Ammon's horn (tissue), 1 donor: Measurements from ENCODE around the gene IL12RB2.
"Not testable (repeated sequence)": the region's sequence is repeated elsewhere in the genome, so short reads cannot be mapped to it uniquely, and the experiment has no call there.

Experiments
- DNase-seq: peaks from one replicate; pipeline ENCODE4 v3.0.0-alpha.2; 2016; ENCODE audit warnings: low spot score

Gene IL12RB2

DNA sequence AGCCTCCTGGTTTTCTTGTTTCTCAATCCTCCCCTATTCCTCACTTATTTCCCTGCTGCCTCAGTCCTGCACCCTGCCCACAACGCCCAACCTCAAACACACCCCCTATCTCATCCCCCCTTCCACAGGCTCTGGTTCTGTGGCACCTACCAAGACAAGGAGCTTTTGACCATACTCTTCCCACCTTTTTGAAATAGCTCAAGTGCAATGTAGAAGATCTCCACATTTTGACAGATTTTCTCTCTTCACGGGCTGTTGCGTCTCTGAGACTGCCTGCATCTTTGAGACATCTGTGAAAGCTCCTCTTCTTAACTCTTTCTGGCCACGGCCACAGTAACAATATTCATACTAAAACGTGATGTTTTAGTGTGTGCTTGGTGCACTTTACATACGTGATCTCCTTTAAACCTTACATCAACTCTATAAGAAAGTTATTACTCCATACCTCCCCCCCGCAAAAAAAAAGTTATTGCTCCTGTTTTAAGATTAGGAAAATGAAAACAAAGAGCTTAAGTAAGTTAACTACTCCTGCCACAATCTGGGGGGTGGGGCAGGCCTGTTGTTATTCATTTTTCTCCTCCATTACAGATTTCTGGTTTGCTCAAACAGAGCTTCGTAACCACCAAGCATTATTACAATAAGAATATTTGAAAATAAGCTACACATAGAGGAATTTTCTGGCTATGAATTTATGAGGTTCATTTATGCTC lies 124.4 kb downstream of the IL12RB2 start:
- no peak for DNase-seq

DNA sequence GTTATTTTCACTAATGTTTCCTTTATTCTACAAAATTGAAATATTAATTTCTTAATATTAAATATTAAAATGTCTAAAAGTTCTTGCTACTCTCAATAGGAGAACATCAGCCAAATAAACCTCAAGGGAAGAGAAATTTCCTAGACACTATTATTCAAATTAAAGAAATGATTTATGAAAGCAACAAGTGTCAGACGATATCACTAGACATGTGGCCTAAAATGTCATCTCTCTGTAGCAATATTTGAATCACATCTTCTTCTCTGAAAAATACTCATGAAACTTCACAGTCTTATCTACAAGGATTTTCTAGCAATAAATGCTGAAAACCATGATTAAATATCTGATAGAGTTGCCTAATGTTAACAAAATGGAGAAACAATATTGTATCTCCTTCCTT lies 125.1 kb downstream of the IL12RB2 start:
- DNase-seq = no peak

DNA sequence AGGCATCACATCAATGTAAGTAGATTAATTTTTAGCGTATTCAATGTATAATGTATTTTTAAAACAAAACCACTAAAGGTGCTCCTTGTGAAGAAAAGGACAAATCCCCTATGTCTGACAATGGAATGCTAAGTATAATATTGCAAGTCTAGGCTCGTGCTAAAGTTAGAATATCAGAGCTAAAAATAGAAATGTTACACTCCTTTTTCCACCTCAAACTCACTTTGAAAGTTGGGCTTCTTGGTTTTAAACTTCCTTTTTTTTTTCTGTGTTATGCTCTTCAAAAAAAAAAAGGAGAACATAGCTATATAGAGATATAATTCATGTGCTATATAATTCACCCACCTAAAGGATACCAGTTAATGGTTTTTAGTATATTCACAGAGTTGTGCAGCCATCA lies 126.2 kb downstream of the IL12RB2 start:
- DNase-seq = no peak

DNA sequence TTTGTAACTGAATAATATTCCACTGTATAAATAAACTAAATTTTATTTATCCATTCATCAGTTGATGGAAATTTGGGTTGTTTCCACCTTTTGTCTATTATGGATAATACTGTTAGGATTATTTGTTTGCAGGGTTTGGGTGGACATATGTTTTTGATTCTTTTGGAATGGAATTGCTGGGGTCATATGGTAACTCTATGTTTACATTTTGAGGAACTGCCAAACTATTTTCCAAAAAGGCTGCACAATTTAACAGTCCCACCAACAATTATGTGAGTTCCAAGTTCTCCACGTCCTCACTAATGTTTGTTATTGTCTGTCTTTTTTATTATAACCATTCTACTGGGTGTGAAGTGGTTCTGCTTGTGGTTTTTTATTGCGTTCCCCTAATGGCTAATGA lies 126.8 kb downstream of the IL12RB2 start:
- no peak for DNase-seq

DNA sequence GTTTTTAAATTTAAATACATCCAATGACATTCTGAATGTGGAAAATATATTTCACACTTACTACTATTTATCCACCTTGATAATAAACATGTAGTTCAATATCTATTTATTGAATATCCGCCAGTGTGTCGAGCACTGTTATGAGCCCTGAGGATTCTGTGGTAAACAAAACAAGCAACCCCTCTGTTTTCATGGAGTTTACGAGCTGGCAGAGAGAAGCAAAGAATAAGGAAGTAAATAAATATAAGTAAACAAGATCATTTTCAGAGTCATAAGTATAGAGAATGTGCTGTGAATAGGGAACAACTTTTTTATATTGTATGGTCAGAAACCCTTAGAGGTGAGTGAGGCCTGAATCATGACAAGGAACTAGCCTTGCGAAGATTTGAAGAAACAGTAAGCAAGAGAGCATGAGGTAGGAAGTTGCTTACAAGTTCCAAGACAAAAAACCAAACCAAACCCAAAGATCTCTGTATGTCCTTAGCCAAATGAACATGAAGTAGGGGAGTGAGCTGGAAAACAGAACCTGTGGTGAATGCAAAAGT lies 128.9 kb downstream of the IL12RB2 start:
- no peak for DNase-seq

DNA sequence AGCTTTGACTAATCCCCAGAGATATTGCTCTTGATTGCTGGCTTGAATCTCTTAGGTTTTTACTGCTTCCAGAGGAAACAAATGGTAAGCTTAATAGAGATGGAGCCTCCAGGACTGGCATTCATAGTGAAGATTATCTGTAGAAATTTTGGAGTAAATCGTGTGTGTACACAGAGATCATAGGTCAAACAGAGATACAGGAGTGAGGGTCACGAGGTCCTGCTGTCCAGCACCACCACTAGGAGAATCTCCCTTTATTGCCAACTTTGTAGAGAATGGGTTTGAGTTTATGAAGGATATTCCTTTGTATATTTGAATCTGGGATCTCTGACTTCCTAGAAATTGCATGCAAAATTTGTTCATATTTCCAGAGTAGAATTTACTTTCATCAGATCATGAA lies 130.3 kb downstream of the IL12RB2 start:
- DNase-seq = no peak

DNA sequence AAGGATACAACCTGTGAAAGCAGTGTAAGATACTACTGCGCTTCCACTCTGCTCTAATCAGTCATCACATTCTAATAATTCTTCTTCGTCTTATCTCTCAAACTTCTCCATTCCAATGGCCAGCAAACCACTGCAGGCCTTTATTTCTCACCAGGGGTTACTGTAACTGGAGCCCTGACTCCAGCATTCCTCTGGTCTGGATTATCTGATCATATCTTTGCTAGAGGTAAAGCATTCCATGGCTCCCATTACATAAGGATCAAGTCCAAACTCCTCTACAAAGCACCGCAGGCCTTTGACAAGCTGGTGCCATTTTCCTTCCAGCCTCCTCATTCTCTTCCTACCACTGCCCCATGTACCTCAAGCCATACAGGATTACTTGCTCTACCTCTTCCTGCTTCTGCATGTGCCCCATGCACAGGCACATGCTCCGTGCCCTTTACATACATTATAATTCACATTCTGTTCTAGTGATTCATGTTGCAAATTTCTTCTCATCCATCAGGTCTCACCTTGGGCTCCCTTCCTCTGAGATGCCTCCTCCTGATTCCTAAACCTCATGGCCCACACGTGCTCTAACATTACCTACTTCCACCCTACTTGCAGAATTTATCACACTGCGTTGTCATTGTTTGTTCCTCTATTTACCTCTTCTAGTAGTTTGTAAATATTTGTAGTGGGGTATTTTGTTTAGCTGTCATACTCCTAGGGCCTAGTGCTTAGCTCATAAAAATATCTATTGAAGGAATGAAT lies 131.8 kb downstream of the IL12RB2 start:
- DNase-seq = no peak

DNA sequence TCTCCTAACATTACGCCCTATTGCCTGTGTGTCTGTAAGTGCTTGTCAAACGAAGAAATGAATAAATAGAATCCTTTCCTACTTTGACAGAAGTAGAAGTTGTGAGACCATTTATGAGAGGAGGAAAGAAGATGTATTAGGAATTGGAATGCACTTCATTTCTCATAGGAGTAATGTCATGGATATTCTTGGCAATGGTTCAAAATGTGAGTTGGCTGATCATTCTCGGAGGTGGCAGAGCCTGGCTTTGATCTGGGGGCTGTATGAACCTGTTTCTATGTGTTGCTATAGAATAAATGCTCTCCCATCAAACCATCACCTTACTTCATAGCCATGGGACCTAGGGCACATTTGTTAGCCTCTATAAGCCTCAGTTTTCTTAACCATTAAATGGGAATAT lies 132.7 kb downstream of the IL12RB2 start:
- no peak for DNase-seq

DNA sequence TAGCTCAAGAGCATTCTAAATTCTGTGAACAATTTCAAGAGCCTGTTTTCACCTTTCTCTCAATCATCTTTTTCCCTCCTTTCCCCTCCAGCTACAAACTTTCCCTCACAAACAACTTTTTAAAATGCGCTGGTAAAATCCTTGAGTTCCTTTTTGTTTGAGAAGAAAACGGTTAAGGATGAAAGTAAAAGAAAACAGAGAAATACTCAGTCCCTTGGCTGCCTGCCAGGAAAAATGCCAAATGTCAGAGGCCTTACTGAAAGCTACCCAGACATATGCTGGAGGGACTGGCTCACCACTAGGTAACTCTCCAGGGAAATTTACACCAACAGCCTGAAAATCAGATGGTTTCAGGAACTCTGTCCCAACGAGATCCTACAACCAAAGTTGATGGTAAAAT lies 133.5 kb downstream of the IL12RB2 start:
- DNase-seq = peak; percentile 25

DNA sequence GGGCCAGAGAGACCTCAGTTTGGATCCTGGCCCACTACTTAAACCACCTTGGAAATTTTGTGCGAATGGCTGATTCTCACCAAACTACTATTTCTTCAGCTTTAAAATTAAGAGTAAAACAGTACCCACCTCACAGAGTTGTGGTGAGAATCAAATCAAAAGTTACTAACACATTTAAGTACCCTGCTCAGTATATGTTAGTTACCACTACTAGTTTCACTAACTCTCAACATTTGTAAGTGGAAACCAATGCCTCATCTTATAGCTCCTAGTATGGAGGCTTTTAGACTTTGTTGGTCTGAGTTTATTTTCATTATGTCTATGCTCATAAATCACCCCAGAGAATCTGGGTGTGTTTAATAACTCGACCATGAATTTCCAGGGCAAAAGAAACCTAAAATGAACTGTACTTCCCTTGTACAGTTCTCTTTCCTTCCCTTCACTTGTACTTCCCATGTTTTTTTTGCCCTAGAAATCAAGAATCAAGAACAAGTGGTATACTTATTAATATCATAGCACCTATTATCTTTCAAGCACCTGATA lies 134.1 kb downstream of the IL12RB2 start:
- no peak for DNase-seq

DNA sequence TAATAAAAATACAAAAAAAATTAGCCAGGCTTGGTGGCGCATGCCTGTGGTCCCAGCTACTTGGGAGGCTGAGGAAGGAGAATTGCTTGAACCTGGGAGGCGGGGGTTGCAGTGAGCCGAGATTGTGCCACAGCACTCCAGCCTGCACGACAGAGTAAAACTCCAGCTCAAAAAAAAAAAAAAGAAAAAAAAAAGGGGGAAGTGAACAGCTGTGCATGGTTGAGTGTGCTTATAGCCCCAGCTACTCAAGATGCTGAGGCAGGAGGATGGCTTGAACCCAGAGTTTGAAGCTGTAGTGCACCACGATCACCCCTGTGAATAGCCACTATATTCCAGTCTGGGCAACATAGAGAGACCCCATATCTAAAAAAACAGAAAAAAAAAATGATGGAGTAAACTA lies 138.3 kb downstream of the IL12RB2 start:
- DNase-seq = not testable (repeated sequence)
